HG03280 (cell line): ENCODE data around the gene CCDC116.
"Not testable (repeated sequence)": the region's sequence is repeated elsewhere in the genome, so short reads cannot be mapped to it uniquely, and the experiment has no call there.

Experiments
- ATAC-seq: cut with Tn5 transposase; IDR thresholded peaks from one replicate; pipeline ENCODE4 v1.9.1; 2021; ENCODE audit warnings: mild to moderate bottlenecking, moderate library complexity; ENCODE audit not compliant: unreplicated experiment

CCDC116 gene

GRCh38 chr22:21631025-21631424, 1.5 kb upstream of the CCDC116 start:
- ATAC-seq = no peak

- no peak for ATAC-seq
These were observed 371 bp downstream of the CCDC116 start for GRCh38 chr22:21632931-21633330.

GRCh38 chr22:21633481-21633880, 921 bp downstream of the CCDC116 start:
- no peak for ATAC-seq

GRCh38 chr22:21634081-21634480, 1.5 kb downstream of the CCDC116 start:
- ATAC-seq = no peak

- ATAC-seq = no peak
These were observed 2.3 kb downstream of the CCDC116 start for GRCh38 chr22:21634844-21635243.

GRCh38 chr22:21635771-21636510, 3.4 kb downstream of the CCDC116 start:
- no peak for ATAC-seq

GRCh38 chr22:21636629-21637218, 4.2 kb downstream of the CCDC116 start:
- no peak for ATAC-seq

GRCh38 chr22:21637450-21637849, 4.9 kb downstream of the CCDC116 start:
- not testable (repeated sequence) for ATAC-seq

- ATAC-seq = no peak
These were observed 6.8 kb downstream of the CCDC116 start for GRCh38 chr22:21639359-21639758.

- no peak for ATAC-seq
These were observed 8.2 kb downstream of the CCDC116 start for GRCh38 chr22:21640810-21641209.

- peak; percentile 2 for ATAC-seq
These were observed 8.8 kb downstream of the CCDC116 start for GRCh38 chr22:21641417-21641788.

GRCh38 chr22:21641789-21642583, 9.4 kb downstream of the CCDC116 start, which contains the start of gene SDF2L1:
TSS of gene SDF2L1 (plus strand) at chr22:21642302. CDS start at chr22:21642337, 35 bp downstream.
- peak; percentile 96 for ATAC-seq

- ATAC-seq = no peak
These were observed 10.3 kb downstream of the CCDC116 start for GRCh38 chr22:21642584-21643448.

- no peak for ATAC-seq
These were observed 11.2 kb downstream of the CCDC116 start for GRCh38 chr22:21643533-21644357.

- not testable (repeated sequence) for ATAC-seq
These were observed 13.0 kb downstream of the CCDC116 start for GRCh38 chr22:21645513-21645912.

- no peak for ATAC-seq
These were observed 14.3 kb downstream of the CCDC116 start for GRCh38 chr22:21646608-21647590.

- ATAC-seq = no peak
These were observed 17.7 kb downstream of the CCDC116 start for GRCh38 chr22:21650280-21650679.

GRCh38 chr22:21650823-21651520, 18.4 kb downstream of the CCDC116 start:
- ATAC-seq = no peak
